Measurements from ENCODE around the gene IL13RA1.
"Not testable (repeated sequence)": the region's sequence is repeated elsewhere in the genome, so short reads cannot be mapped to it uniquely, and the experiment has no call there.

IL13RA1 gene

GRCh38 chrX:118726887-118727685 is at the start of gene IL13RA1:
IL13RA1 (plus strand) TSS chrX:118727606; CDS start chrX:118727639, 33 bp downstream.
- no peaks in the 10 kb centered on the region for H3K9me3 Mint-ChIP-seq
- H3K27ac Mint-ChIP-seq = peak within 1 kb of the TSS; percentile 88
- H3K27me3 Mint-ChIP-seq = no peaks in the 10 kb centered on the region
- ATAC-seq = peak; percentile 73
- H3K4me1 Mint-ChIP-seq = peaks cover 72% of the 10 kb centered on the region
- peak within 1 kb of the TSS; percentile 93 for H3K4me3 Mint-ChIP-seq
- H3K36me3 Mint-ChIP-seq = peaks cover 13% of the 10 kb centered on the region

- ATAC-seq = no peak
- H3K4me3 Mint-ChIP-seq = no peak overlapping the region
- H3K9me3 Mint-ChIP-seq = no peaks in the 10 kb centered on the region
- no peak overlapping the region for H3K27ac Mint-ChIP-seq
- H3K27me3 Mint-ChIP-seq = no peaks in the 10 kb centered on the region
- H3K4me1 Mint-ChIP-seq = peaks cover 7% of the 10 kb centered on the region
- H3K36me3 Mint-ChIP-seq = peaks cover 8% of the 10 kb centered on the region
Observed at GRCh38 chrX:118679290-118679689, 48.1 kb upstream of the IL13RA1 start.

- Mint-ChIP-seq H3K4me1 (peaks cover 7% of the 10 kb centered on the region), H3K36me3 (peaks cover 13% of the 10 kb centered on the region), H3K27ac (peak overlapping the region; percentile 32), H3K27me3 (no peaks in the 10 kb centered on the region), H3K9me3 (no peaks in the 10 kb centered on the region), H3K4me3 (no peak overlapping the region)
- ATAC-seq = no peak
Observed at GRCh38 chrX:118682258-118683014, 45.0 kb upstream of the IL13RA1 start.

GRCh38 chrX:118685393-118685792 is 42.0 kb upstream of the IL13RA1 start:
- Mint-ChIP-seq H3K9me3 (no peaks in the 10 kb centered on the region), H3K27ac (no peak overlapping the region), H3K4me1 (peaks cover 7% of the 10 kb centered on the region), H3K4me3 (no peak overlapping the region), H3K27me3 (no peaks in the 10 kb centered on the region), H3K36me3 (peaks cover 31% of the 10 kb centered on the region)
- no peak for ATAC-seq

- peaks cover 26% of the 10 kb centered on the region for H3K36me3 Mint-ChIP-seq
- H3K9me3 Mint-ChIP-seq = no peaks in the 10 kb centered on the region
- no peak for ATAC-seq
- no peak overlapping the region for H3K4me3 Mint-ChIP-seq
- H3K27me3 Mint-ChIP-seq = no peaks in the 10 kb centered on the region
- H3K4me1 Mint-ChIP-seq = no peaks in the 10 kb centered on the region
- peak overlapping the region; percentile 43 for H3K27ac Mint-ChIP-seq
Observed at GRCh38 chrX:118688935-118689334, 38.5 kb upstream of the IL13RA1 start.

- peaks cover 13% of the 10 kb centered on the region for H3K4me1 Mint-ChIP-seq
- H3K27me3 Mint-ChIP-seq = no peaks in the 10 kb centered on the region
- no peaks in the 10 kb centered on the region for H3K9me3 Mint-ChIP-seq
- H3K36me3 Mint-ChIP-seq = peaks cover 11% of the 10 kb centered on the region
- ATAC-seq = no peak
- no peak overlapping the region for H3K4me3 Mint-ChIP-seq
- H3K27ac Mint-ChIP-seq = no peak overlapping the region
Observed at GRCh38 chrX:118693843-118694242, 33.6 kb upstream of the IL13RA1 start.

- Mint-ChIP-seq H3K9me3 (no peaks in the 10 kb centered on the region), H3K4me3 (no peak overlapping the region), H3K27ac (no peak overlapping the region), H3K4me1 (peaks cover 20% of the 10 kb centered on the region), H3K36me3 (peaks cover 9% of the 10 kb centered on the region), H3K27me3 (no peaks in the 10 kb centered on the region)
- ATAC-seq = no peak
Observed at GRCh38 chrX:118694638-118695037, 32.8 kb upstream of the IL13RA1 start.

- Mint-ChIP-seq H3K27me3 (no peaks in the 10 kb centered on the region), H3K9me3 (no peaks in the 10 kb centered on the region), H3K4me1 (peaks cover 20% of the 10 kb centered on the region), H3K36me3 (no peaks in the 10 kb centered on the region), H3K4me3 (no peak overlapping the region), H3K27ac (peak overlapping the region; percentile 31)
- peak; percentile 66 for ATAC-seq
Observed at GRCh38 chrX:118698516-118699170, 28.8 kb upstream of the IL13RA1 start.

- H3K4me1 Mint-ChIP-seq = peaks cover 14% of the 10 kb centered on the region
- no peak overlapping the region for H3K27ac Mint-ChIP-seq
- no peaks in the 10 kb centered on the region for H3K27me3 Mint-ChIP-seq
- no peaks in the 10 kb centered on the region for H3K36me3 Mint-ChIP-seq
- no peak overlapping the region for H3K4me3 Mint-ChIP-seq
- no peak for ATAC-seq
- no peaks in the 10 kb centered on the region for H3K9me3 Mint-ChIP-seq
Observed at GRCh38 chrX:118702741-118703140, 24.7 kb upstream of the IL13RA1 start.

- Mint-ChIP-seq H3K4me3 (no peak overlapping the region), H3K36me3 (no peaks in the 10 kb centered on the region), H3K4me1 (peaks cover 7% of the 10 kb centered on the region), H3K27ac (no peak overlapping the region), H3K27me3 (no peaks in the 10 kb centered on the region), H3K9me3 (no peaks in the 10 kb centered on the region)
- no peak for ATAC-seq
Observed at GRCh38 chrX:118706681-118707080, 20.7 kb upstream of the IL13RA1 start.

- Mint-ChIP-seq H3K27me3 (no peaks in the 10 kb centered on the region), H3K4me1 (peaks cover 27% of the 10 kb centered on the region), H3K36me3 (no peaks in the 10 kb centered on the region), H3K4me3 (no peak overlapping the region), H3K27ac (no peak overlapping the region), H3K9me3 (no peaks in the 10 kb centered on the region)
- no peak for ATAC-seq
Observed at GRCh38 chrX:118714521-118714920, 12.9 kb upstream of the IL13RA1 start.

GRCh38 chrX:118715917-118716316 is 11.5 kb upstream of the IL13RA1 start:
- H3K4me3 Mint-ChIP-seq, ATAC-seq: not testable (repeated sequence)

GRCh38 chrX:118716833-118717232 is 10.6 kb upstream of the IL13RA1 start:
- not testable (repeated sequence) for H3K9me3 Mint-ChIP-seq, ATAC-seq, H3K36me3 Mint-ChIP-seq, H3K27me3 Mint-ChIP-seq, H3K27ac Mint-ChIP-seq, H3K4me3 Mint-ChIP-seq
- H3K4me1 Mint-ChIP-seq = peaks cover 43% of the 10 kb centered on the region

More at GRCh38 chrX:118715917-118716316, 11.5 kb upstream of the IL13RA1 start:
- not testable (repeated sequence) for H3K9me3 Mint-ChIP-seq, H3K36me3 Mint-ChIP-seq, H3K27me3 Mint-ChIP-seq
- Mint-ChIP-seq H3K27ac (peak overlapping the region; percentile 28), H3K4me1 (peaks cover 34% of the 10 kb centered on the region)

- peak overlapping the region; percentile 87 for H3K27ac Mint-ChIP-seq
- H3K36me3 Mint-ChIP-seq = peaks cover 7% of the 10 kb centered on the region
- peaks cover 49% of the 10 kb centered on the region for H3K4me1 Mint-ChIP-seq
- no peaks in the 10 kb centered on the region for H3K27me3 Mint-ChIP-seq
- H3K9me3 Mint-ChIP-seq = no peaks in the 10 kb centered on the region
- no peak overlapping the region for H3K4me3 Mint-ChIP-seq
- ATAC-seq = peak; percentile 76
Observed at GRCh38 chrX:118717678-118718391, 9.6 kb upstream of the IL13RA1 start.

GRCh38 chrX:118718737-118719136 is 8.7 kb upstream of the IL13RA1 start:
- Mint-ChIP-seq H3K4me1 (peaks cover 57% of the 10 kb centered on the region), H3K27me3 (no peaks in the 10 kb centered on the region), H3K27ac (peak overlapping the region; percentile 87), H3K4me3 (peak overlapping the region; percentile 13), H3K9me3 (no peaks in the 10 kb centered on the region), H3K36me3 (peaks cover 7% of the 10 kb centered on the region)
- peak; percentile 58 for ATAC-seq
